DLD1 (cell line): Measurements from ENCODE around the gene LATS2.

Source experiments
- in situ Hi-C: cut with HindIII; loops from 2 replicates; pipeline ENCODE4 v1.10.0; 2017; ENCODE audit warnings: low sequenced_read_pairs

LATS2 gene

GRCh38 chr13:21061029-21061763 is at the start of gene LATS2:
Gene LATS2 (minus strand): TSS chr13:21061586. CDS start chr13:21046026, 15,560 bp downstream.
- in situ Hi-C loops: no loop called here

GRCh38 chr13:21109168-21109567 is 47.8 kb upstream of the LATS2 start:
- in situ Hi-C loops: no loop called here

GRCh38 chr13:21106089-21106488 is 44.7 kb upstream of the LATS2 start:
- in situ Hi-C loops: no loop called here

GRCh38 chr13:21104199-21105019 is 43.0 kb upstream of the LATS2 start:
- in situ Hi-C loops: no loop called here

GRCh38 chr13:21101865-21102576 is 40.6 kb upstream of the LATS2 start:
- in situ Hi-C loops: no loop called here

GRCh38 chr13:21100994-21101757 is 39.8 kb upstream of the LATS2 start:
- in situ Hi-C loops: no loop called here

GRCh38 chr13:21100211-21100610 is 38.8 kb upstream of the LATS2 start:
- in situ Hi-C loops: no loop called here

- in situ Hi-C loops: no loop called here
Observed at GRCh38 chr13:21095311-21095710, 33.9 kb upstream of the LATS2 start.

- in situ Hi-C loops: no loop called here
Observed at GRCh38 chr13:21089830-21090229, 28.4 kb upstream of the LATS2 start.

- in situ Hi-C loops: no loop called here
Observed at GRCh38 chr13:21088534-21088933, 27.1 kb upstream of the LATS2 start.

- in situ Hi-C loops: no loop called here
Observed at GRCh38 chr13:21086929-21087328, 25.5 kb upstream of the LATS2 start.

- in situ Hi-C loops: no loop called here
Observed at GRCh38 chr13:21081926-21082325, 20.5 kb upstream of the LATS2 start.

- in situ Hi-C loops: no loop called here
Observed at GRCh38 chr13:21080593-21080891, 19.2 kb upstream of the LATS2 start.

GRCh38 chr13:21079761-21080592 is 18.6 kb upstream of the LATS2 start:
- in situ Hi-C loops: no loop called here

- in situ Hi-C loops: no loop called here
Observed at GRCh38 chr13:21079221-21079620, 17.8 kb upstream of the LATS2 start.

- in situ Hi-C loops: no loop called here
Observed at GRCh38 chr13:21078501-21078900, 17.1 kb upstream of the LATS2 start.

- in situ Hi-C loops: no loop called here
Observed at GRCh38 chr13:21077788-21078353, 16.5 kb upstream of the LATS2 start.

- in situ Hi-C loops: no loop called here
Observed at GRCh38 chr13:21077076-21077787, 15.8 kb upstream of the LATS2 start.

- in situ Hi-C loops: no loop called here
Observed at GRCh38 chr13:21076253-21076652, 14.9 kb upstream of the LATS2 start.
